HG02884 (cell line): ENCODE data around the gene LRP1B.

Source experiments
- ATAC-seq: cut with Tn5 transposase; IDR thresholded peaks from one replicate; pipeline ENCODE4 v1.9.1; 2021; ENCODE audit warnings: mild to moderate bottlenecking, moderate library complexity; ENCODE audit not compliant: unreplicated experiment

The LRP1B gene

DNA sequence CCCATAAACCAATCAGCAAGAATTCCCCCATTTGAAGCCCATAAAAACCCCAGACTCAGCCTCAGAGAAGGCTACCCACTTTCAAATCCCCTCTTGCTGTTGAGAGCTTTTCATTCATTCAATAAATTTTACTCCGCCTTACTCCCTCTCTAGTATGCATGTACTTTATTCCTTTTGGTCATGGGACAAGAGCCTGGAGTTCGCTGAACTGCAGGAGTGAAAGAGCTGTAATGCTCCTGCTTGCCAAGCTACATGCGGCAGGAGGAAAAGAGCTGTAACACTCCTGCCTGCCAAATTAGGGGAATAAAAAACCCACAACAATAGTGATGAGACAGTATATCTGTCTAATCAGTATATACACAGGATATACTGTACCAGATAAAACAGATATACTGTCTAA is 1261.7 kb downstream of the LRP1B start:
- no peak for ATAC-seq

DNA sequence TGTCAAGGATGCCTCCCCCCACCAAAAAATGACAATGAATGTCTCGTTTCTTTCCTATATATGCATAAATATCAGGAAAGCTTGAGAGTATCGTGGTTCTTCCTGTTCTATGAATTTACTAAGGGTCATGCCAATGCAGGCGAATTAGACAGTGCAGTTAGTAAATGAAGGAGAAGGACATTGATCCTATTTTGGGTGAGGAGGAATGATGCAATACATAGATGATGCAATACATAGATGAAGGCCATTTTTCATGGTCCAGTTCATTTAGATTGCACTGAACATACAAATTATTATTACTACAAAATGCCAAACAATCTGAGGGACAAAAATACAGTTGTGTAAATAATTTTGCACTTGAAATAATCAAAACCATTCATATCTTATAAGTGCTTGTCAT is 1265.0 kb downstream of the LRP1B start:
- no peak for ATAC-seq

DNA sequence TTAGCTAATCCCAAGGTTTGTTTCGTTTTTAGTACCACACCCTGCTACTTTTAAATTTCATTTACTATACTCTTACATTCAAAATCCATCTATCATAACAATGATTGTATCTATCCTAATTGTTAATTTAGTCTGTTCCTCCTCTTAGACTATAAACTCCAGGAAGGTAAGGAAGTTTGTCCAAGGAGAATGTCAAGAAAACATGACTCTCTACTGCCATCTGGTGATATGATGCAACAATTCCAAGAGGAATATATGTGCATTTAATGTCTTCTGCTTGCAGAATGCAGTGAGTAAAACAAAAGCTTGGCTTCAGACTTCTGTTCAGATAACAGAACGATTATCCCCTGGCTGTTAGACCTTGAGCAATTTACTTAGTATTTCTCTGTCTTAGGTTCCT is 1267.1 kb downstream of the LRP1B start:
- ATAC-seq: peak; percentile 70

DNA sequence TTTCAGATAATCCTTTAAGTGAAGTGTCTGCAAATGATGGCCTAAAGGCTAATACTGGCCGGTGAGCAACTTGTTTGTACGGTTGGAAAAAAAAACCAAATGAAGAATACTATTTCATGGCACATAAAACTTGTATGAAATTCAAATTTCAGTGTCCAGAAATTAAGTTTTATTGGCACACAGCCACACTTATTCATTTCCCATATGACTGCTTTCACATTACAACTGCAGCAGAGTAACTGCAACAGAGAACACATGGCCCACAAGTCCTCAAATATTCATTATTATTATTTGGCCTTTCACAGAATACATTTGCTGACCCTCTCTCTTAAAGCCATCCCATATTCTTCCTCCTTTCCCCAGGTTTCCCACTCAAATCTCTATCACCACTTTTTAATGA is 1268.6 kb downstream of the LRP1B start:
- no peak for ATAC-seq

DNA sequence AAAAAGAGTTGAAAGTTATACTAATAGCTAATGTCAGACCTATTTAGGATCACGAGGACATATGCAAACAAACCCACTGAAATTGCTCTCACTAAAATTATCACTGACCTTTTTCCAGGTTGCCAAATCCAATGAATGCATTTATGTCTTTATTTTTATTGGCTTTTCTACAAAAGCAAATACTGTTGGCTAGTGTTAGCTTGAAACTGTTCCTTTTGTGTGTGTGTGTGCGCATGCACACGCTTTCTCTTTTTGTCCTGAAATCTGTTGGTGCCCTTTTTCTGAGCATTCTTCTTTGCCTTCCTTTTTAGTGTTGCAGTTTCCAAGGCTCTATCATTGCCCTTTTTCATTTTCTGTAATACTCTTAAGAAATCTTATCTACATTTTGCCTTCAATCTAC is 1269.2 kb downstream of the LRP1B start:
- no peak for ATAC-seq

DNA sequence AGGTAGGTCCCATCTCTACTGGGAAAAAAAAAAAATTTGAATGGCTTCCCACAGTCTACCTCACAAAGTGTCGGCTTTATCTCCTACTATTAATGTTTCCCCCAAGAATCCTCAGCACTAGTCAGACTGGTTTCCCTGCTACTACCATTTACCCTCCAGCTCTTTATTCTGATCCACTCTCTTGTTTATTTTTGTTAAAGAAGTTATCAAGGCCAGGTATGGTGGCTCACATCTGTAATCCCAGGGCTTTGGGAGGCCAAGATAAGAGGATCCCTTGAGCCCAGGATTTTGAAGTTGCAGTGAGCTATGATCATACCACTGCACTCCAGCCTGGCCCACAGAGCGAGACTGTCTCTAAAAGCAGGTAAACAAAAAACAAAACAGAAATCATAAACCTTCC is 1275.3 kb downstream of the LRP1B start:
- no peak for ATAC-seq

DNA sequence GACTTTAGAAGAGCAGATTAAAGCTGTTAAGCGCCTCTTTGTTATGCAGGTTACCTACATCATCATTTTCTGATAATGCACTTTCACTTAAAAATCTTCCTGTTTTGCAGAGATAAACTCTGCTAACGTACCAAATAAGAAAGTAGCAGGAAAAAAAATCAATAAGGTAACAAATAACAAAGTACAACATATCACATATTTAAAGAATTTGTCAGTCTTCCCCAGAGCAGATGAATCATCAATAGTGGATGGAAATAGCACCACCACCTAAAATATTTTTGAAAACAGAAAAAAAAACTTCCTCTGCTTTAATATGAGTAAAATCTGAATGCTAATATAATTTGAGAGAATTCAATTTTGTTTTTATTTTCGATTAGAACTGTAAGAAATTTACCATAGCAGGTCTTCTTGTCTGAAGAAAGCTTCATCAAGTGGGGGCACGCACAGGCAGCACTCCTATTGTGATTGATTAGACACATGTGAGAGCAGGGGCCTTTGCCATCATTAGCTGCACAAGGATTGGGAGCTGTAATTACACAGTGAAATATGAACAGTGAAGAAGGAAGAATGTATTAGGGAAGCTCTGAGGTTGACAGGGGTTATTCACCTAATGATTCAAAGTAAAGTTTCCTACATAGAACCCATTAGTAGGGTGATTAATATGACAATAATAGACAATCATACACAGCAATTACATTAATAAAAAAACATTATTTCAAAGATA is 1279.4 kb downstream of the LRP1B start:
- no peak for ATAC-seq

DNA sequence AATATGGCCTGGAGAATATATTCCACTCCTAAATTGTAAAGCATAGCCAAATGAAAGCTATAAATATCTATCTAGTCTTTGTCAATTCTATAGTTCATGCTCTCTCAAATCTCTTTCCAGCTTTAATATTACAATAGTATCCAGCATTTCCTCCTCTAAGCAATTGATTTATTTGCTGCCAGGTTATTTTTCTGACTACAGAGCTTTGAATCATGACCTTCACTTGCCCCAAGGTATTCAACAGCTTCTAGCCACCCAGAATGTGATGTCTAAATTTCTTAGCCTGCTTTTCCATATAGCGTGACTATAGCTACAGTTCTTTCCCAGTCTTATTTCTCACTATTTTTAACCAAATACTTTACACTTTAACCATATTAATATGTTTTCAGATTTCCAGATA is 1287.6 kb downstream of the LRP1B start:
- no peak for ATAC-seq

DNA sequence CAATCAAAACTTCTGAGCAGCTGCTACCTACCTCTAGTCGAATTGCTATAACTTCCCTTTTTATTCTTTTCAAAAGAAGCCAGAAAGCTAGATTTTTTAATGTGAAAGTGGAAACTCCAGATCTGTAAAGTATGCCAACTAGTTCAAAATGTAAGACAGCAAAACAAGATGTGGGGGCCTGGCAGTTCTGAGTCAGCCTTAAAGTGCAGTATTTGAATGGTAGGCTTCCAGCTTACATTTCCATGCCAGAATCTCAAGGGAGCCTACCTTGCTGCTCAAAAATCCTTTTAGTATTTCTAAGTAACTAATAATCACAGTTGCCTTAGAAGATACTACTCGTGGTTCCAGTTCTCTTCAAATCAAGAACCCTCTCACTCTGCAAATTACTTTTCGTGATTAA is 1288.7 kb downstream of the LRP1B start:
- ATAC-seq: no peak

DNA sequence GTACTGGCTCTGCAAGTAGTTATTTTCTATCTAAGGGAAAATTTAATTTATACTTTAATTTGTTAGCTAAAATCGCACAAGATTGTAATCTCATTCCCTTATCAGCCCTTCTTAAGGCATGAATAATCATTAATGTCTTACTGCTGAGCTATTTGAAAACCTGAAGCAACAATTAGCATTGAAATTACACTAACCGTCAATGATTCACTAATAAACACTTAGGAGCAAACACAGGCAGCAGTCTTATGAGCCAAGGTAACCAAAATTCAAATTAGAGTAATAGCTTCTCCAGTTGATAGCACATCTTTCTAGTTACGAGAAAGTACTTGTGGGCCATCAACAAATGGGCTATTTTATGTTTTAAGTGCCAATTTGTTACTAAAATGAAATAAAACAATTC is 1289.7 kb downstream of the LRP1B start:
- no peak for ATAC-seq

DNA sequence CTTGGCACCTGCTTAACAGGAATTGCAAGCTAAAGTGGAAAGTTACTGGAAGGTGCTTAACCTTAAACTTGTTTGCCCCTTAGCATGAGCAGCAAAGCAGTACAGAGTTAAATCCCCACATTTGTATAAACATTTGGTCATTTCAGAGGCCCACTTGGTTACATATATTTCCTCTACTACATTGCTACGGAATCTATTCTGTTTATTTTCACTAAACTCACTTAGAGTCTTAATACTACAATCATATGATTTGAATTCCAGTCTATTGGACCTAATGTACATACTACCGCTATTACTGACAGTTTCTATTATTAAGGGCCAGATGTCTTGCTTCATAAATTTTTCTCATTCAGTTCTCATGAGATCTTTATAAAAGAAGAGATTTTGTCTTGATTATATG is 1294.0 kb downstream of the LRP1B start:
- ATAC-seq: no peak

DNA sequence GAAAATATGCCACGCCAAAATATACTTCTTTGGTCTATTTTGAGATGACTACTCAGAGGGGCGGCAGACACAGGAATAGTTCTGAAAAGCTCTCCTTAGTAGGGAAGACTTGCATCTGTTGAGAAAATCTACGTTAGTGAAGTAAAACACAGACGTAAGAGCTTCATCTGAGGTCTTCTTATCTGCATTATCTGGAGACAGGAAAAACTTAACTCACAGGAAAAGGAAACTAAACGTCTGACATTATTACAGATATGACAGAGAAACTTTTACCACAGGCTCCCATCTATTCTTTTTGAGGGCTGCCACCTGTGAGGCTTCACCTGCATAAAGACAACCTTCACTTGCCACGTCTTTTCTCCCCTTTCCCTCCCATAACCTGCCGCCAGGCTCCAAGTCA is 1295.7 kb downstream of the LRP1B start:
- ATAC-seq: no peak

DNA sequence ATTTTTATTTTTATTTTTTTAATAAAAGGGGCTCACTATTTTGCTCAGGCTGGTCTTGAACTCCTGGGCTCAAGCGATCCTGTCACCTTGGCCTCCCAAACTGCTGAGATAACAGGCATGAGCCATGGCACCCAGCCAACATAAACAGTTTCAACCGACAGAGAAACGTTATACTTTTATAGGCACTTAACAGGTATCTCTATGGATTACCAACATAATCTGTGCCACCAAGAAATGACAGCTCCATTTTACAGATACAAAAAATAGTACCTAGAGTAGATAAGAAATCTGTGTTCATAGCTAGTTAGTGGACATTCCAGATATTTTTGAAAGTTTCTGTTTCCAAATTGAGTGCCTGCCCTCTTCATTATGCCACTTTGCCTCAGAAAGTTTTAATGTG is 1316.7 kb downstream of the LRP1B start:
- no peak for ATAC-seq

DNA sequence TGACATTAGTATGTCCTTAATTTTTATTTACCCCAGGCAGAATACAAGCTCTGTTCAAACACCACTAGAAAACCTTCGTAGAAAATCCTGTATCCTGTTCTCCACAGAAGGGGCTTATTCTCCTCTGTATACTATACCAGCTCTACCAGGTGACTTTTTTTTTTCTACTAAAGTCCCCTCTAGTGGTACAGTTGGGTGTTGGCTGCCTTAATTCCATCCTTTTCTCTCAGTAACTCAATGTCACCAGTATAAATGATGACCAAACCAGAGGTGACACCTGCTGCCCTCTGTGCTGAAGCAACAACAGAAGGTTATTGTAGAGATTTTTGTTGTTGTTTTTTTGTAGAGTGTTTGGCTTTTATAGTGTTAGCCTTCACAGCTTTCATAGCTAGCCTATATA is 1322.0 kb downstream of the LRP1B start:
- ATAC-seq: peak; percentile 70

DNA sequence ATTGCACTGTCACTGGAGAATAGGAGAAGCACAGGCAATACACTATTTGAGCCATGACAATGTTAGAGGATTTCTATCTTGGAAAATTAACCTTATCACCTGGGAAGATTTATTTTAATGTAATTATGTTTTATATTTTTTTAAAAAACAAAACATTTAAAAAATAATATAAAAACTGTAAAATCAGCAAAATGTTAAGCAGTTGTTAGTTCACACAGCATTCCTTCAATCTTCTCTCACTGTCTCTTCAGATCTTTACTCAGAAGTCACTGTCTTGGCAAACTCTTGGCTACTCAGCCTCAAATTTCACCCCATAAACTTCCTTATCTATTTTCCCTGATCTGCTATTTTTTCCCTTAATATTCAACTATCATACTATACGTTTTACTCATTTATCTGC is 1322.6 kb downstream of the LRP1B start:
- no peak for ATAC-seq

DNA sequence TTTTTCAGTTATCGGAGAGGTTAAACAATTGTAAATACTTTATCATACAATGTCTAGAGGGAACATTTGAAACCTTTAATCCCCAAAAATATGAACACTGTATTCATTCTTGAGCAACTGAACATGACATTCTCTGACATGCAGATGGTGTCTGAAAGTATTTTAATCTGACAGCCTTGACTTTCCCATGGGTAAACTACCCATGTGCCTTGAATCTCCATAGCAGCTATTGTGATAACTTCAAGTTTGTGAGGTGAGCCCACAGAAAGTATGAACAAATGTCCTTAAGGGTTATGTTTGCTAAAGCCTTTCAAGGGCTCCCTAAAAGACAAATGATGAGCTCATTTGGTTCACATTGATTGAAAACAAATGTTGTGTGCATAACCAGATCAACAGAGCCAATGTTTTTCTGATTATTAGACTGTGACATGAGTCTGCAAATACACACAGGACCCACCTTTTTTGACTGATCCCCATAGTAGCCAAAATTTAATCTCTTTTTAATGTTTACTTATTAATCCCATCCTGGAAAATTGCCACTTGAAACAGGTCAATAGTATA is 1326.0 kb downstream of the LRP1B start:
- no peak for ATAC-seq

DNA sequence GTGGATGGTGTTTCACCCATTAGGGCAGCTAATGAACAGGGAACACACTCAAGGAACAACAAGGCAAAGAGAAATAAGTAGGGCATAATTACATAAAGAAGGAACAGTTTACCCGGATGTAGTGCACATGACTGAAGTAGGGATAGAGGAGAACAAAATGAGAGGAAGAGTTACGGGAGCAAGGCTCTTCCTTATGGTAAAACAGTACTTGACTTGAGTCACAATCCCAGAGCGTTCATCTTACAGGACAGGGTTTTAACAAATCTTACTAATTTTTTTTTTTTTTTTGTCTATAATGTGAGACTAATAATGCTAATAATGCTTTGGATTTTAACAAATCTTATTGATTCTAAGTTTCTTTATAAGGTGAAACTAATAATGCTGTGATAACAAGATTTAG is 1329.5 kb downstream of the LRP1B start:
- ATAC-seq: no peak

DNA sequence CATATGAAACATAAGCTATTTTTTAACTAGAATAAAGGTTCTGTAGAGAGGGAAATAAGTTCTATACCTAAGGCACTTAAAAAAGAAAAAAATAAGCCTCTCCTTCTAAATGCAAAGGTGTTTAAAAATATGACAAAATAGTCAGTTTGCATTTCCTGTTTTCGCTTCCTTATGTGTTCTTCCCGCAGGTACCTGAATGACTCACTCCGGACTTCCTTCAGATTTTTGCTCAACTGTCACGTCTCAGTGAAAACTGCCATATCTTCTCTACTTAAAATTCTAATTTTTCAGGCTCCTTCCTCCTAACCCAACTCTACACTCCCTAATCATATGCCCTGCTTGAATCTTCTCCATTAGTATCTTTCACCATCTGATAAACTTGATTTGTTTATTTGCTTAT is 1333.1 kb downstream of the LRP1B start:
- ATAC-seq: peak; percentile 96

DNA sequence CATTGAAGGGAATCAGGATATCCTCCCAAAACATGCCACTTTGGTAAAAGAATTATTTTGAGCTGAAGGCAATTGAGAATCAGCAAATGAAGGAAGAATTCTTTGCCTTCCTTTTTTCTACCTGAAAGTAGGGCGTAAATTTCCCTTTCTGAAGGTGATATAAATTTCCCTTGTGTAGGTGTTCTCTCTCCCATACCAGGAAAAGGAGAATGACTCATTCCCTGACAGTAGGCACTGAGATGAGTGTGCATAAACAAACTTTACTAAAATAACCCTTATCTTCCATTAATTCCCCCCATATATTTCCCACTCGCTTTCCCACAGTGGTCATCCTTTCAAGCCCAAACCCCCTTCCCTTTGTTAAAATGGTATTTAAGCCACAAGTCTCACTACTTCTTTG is 1339.0 kb downstream of the LRP1B start:
- ATAC-seq: no peak

DNA sequence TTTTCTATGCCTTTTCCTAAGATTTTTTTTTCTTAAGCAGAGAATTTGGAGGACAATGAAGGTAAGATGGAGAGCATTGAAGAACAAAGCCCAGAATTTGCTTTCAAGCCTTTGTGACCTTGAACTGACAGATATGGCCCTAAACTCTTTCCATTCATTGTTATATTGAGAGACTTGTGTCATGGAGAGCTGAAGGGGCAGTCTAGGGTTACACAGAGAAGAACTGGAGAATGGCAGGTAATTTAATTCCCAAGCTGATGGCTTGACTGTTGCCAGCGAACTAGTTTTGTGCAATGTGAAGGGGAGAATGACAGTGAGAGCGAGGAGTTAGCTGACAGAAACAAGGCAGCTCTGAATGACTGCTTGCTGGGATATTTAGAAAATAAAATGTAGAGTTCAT is 1344.2 kb downstream of the LRP1B start:
- no peak for ATAC-seq

DNA sequence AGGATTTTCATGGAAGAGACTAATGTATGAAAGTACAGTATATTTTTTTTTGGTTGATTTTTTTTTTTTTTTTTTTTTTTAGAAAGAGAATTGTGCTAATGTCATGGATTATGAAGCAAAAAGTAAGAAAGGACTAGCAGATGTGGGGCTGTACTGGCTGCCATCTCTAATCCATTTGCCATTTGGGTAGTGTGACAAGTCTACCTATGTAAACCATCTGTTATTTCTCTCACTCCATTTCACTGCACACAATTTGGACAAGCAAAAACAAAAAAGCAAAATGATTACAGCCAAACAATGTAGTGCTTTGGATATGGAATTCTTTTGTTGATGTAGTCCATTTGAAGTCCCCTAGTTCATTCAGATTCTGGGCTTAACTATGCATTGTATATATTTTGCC is 1355.4 kb downstream of the LRP1B start:
- no peak for ATAC-seq

DNA sequence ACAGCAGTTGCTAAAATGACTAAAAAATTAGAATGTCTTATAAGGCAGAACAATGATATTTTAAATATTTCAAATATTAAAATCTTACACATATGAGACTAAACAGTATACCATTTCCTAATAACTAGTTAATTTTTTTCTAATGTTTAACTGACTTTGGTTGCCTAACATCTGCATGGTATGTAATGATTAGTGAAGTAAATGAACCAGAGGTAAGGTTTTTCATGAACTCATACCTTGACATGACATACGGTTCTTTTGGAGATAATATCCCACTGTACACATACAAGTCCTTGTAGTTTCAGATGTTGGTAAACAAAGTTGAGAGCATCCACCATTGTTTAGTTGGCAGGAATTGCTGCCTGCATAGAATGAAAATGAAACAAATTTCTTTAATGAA is 1360.2 kb downstream of the LRP1B start:
- ATAC-seq: no peak

DNA sequence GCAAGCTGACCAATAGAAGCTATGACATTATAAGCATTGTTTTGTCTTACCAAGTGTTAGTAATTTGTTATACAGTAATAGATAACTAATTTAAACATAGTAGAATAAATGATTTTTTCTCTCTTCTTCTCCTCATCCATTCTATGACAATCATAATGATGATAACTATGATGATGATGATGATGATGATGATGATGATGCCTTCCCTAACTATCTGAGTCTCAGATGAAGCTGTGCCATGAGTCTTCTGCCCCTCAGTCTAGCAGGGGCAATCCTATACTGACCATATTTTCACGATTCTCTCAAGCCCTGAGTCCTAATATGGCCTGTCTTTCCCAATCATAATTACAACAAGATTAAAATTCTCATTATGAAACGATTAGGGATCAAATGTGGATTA is 1369.0 kb downstream of the LRP1B start:
- no peak for ATAC-seq
